Spleen (tissue), 11 donors: ENCODE results near the gene BLTP3A. TPM values are rescaled to one million over a fixed set of nuclear protein-coding genes. Genes with fewer than 3 reads are reported as not detected.
"Not testable (repeated sequence)": the region's sequence is repeated elsewhere in the genome, so short reads cannot be mapped to it uniquely, and the experiment has no call there.

Source experiments
- DNase-seq: peaks from one replicate; pipeline ENCODE4 v3.0.0-alpha.2; 2020
- H3K27ac ChIP-seq, 8 donors: fragments of 200-600 bp; sonication (generic) in 7 of 8; 1 replicate in 4 of 8; 2 replicates in 4 of 8; pipeline versions ENCODE4 v1.5.0 to v1.8.0; 2016 to 2021; ENCODE audit warnings: inconsistent platforms in 4 of 8, mild to moderate bottlenecking in 4 of 8, moderate library complexity in 1 of 8
- H3K27me3 ChIP-seq, 7 donors: fragments of 200-600 bp; sonication (generic) in 6 of 7; replicated peaks in 1 of 7; 1 replicate in 4 of 7; 2 replicates in 3 of 7; pipeline versions ENCODE4 v1.5.0 to v1.8.0; 2016 to 2021; ENCODE audit warnings: inconsistent platforms in 3 of 7, mild to moderate bottlenecking in 1 of 7
- H3K36me3 ChIP-seq, 6 donors: fragments of 200-600 bp; sonication (generic) in 5 of 6; 1 replicate in 4 of 6; 2 replicates in 2 of 6; pipeline versions ENCODE4 v1.5.0 to v1.8.0; 2016 to 2021; ENCODE audit warnings: inconsistent platforms in 2 of 6
- H3K4me1 ChIP-seq, 6 donors: fragments of 200-600 bp; sonication (generic) in 5 of 6; 1 replicate in 3 of 6; 2 replicates in 3 of 6; pipeline versions ENCODE4 v1.5.0 to v1.8.0; 2016 to 2021; ENCODE audit warnings: inconsistent platforms in 3 of 6
- H3K4me3 ChIP-seq, 8 donors: fragments of 200-600 bp; sonication (generic) in 7 of 8; 1 replicate in 4 of 8; 2 replicates in 4 of 8; pipeline versions ENCODE4 v1.5.0 to v1.8.0; 2016 to 2021; ENCODE audit warnings: inconsistent platforms in 4 of 8, mild to moderate bottlenecking in 4 of 8, moderate library complexity in 2 of 8
- H3K9me3 ChIP-seq, 8 donors: fragments of 200-600 bp; sonication (generic) in 7 of 8; 1 replicate in 4 of 8; 2 replicates in 4 of 8; pipeline versions ENCODE4 v1.5.0 to v1.8.0; 2016 to 2021; ENCODE audit warnings: inconsistent platforms in 4 of 8
- CTCF ChIP-seq, 11 experiments: fragments of 200-600 bp in 7 of 11; fragments of 450-650 bp in 4 of 11; sonication (generic) in 4 of 11; IDR thresholded peaks in 8 of 11; conservative IDR thresholded peaks in 3 of 11; 1 replicate in 7 of 11; 2 replicates in 4 of 11; pipeline versions ENCODE4 v1.4.0 to v1.8.0; 2016 to 2021; ENCODE audit warnings: antibody characterized with exemption in 11 of 11, inconsistent platforms in 4 of 11, mild to moderate bottlenecking in 1 of 11
- POLR2A ChIP-seq, 3 donors: fragments of 450-650 bp; IDR thresholded peaks; one replicate each; pipeline ENCODE4 v1.5.1; 2017; ENCODE audit warnings: antibody characterized with exemption in 3 of 3, mild to moderate bottlenecking in 1 of 3
- POLR2AphosphoS5 ChIP-seq, 3 donors: sonication (generic); formaldehyde crosslinking; IDR thresholded peaks; one replicate each; pipeline ENCODE4 v1.5.1; 2017; ENCODE audit warnings: antibody characterized with exemption in 3 of 3
- WGBS, 5 donors: extraction: QIAGEN DNeasy Blood & Tissue Kit in 3 of 5; methylation state at CpG; one replicate each; pipeline versions ENCODE4 v1.1.5 to v1.1.7; 2013 to 2018; 5-methylcytosine and 5-hydroxymethylcytosine counted together
- intact Hi-C: fragments of 100-400 bp; cut with DNase I; formaldehyde crosslinking; loops from one replicate; pipeline ENCODE4 v1.15.0; 2023; ENCODE audit warnings: low total_unique reads
- polyA plus RNA-seq, 3 donors: library from polyadenylated mRNA; stranded (reverse); fragments of 200-250 nt; gene quantifications; one replicate each; pipeline ENCODE4 v1.2.1, GENCODE V29; 2013
- total RNA-seq, 7 donors: library from RNA; depleted of rRNA in 3 of 7; stranded (reverse); fragments of >200 nt in 3 of 7; fragmentation: NEBNext Ultra II Directional in 4 of 7; extraction: Animal tissue kit (Norgen Biotek cat#: 25700) in 4 of 7; gene quantifications; one replicate each; pipeline versions ENCODE4 v1.1.0 to v1.2.1, GENCODE V29; 2016 to 2021
- donor health status: healthy with polysubstance abuse.
- donor health status: DM: no; HTN: no; CAD: no; lungs with moderate emphysema.
- donor health status: DM: no; HTN: no; CAD: no.
- donor health status: Bipolar disorder and iron deficiency.
- donor health status: healthy.
- donor health status: DM: no; HTN: no; CAD: no.
- donor health status: DM: yes; HTN: yes; CAD: no.

The BLTP3A gene
- total and polyA plus RNA-seq, 10 donors, result 1.5 to 21.2 (median 15.6) TPM

GRCh38 chr6:34810936-34811632 is 19.2 kb downstream of the BLTP3A start:
- H3K27me3 ChIP-seq, result no peaks in the 10 kb centered on the region
- H3K4me1 ChIP-seq, result peaks cover 0 to 8% (median 0%) of the 10 kb centered on the region in 6 donors
- no peaks in the 10 kb centered on the region for H3K9me3 ChIP-seq
- DNase-seq, result no peak
- H3K27ac ChIP-seq, result no peak overlapping the region
- 61 to 75% (median 64%) methylated on average over 5 of the region's 5 CpGs for WGBS, 5 donors
- intact Hi-C loops, result no loop called here
- no peak overlapping the region for H3K4me3 ChIP-seq
- H3K36me3 ChIP-seq, result no peaks in the 10 kb centered on the region
- TF ChIP-seq CTCF (IDR thresholded peaks at IDR 0.05 in 8 of 11, conservative IDR thresholded peaks at IDR 0.05 in 3 of 11) (no peak), POLR2A (IDR thresholded peaks at IDR 0.05) (no peak), POLR2AphosphoS5 (IDR thresholded peaks at IDR 0.05) (no peak)

- no peak for TF ChIP-seq POLR2A (IDR thresholded peaks at IDR 0.05)
- no peak for TF ChIP-seq POLR2AphosphoS5 (IDR thresholded peaks at IDR 0.05)
- TF ChIP-seq CTCF (IDR thresholded peaks at IDR 0.05 in 8 of 11, conservative IDR thresholded peaks at IDR 0.05 in 3 of 11), result no peak
- no peak overlapping the region for H3K4me3 ChIP-seq
- H3K36me3 ChIP-seq, result no peaks in the 10 kb centered on the region
- intact Hi-C loops, result no loop called here
- 74 to 89% (median 81%) methylated on average over 3 of the region's 3 CpGs for WGBS, 5 donors
- no peak overlapping the region for H3K27ac ChIP-seq
- H3K27me3 ChIP-seq, result no peaks in the 10 kb centered on the region
- H3K4me1 ChIP-seq, result peaks cover 0 to 23% (median 10%) of the 10 kb centered on the region in 6 donors
- H3K9me3 ChIP-seq, result no peaks in the 10 kb centered on the region
- DNase-seq, result no peak
Observed at GRCh38 chr6:34813028-34813713, 21.3 kb downstream of the BLTP3A start.

GRCh38 chr6:34816635-34817301 is 24.9 kb downstream of the BLTP3A start:
- Histone ChIP-seq H3K9me3 (no peaks in the 10 kb centered on the region), H3K4me3 (no peak overlapping the region), H3K4me1 (peaks cover 0 to 43% (median 21%) of the 10 kb centered on the region in 6 donors), H3K36me3 (peaks cover 0 to 5% (median 3%) of the 10 kb centered on the region in 6 donors), H3K27me3 (no peaks in the 10 kb centered on the region), H3K27ac (peak overlapping the region in 4 of 8 donors; percentile 17 to 32 (median 22))
- TF ChIP-seq CTCF (IDR thresholded peaks at IDR 0.05 in 8 of 11, conservative IDR thresholded peaks at IDR 0.05 in 3 of 11) (no peak), POLR2AphosphoS5 (IDR thresholded peaks at IDR 0.05) (no peak), POLR2A (IDR thresholded peaks at IDR 0.05) (no peak)
- DNase-seq, result no peak
- intact Hi-C loops, result no loop called here
- 44 to 59% (median 52%) methylated on average over 5 of the region's 5 CpGs for WGBS, 5 donors

- H3K27ac ChIP-seq, result no peak overlapping the region
- 61 to 80% (median 75%) methylated on average over 1 of the region's 1 CpG for WGBS, 5 donors
- H3K4me1 ChIP-seq, result peaks cover 0 to 43% (median 21%) of the 10 kb centered on the region in 6 donors
- intact Hi-C loops, result no loop called here
- no peak for DNase-seq
- peaks cover 0 to 11% (median 6%) of the 10 kb centered on the region in 6 donors for H3K36me3 ChIP-seq
- H3K9me3 ChIP-seq, result no peaks in the 10 kb centered on the region
- TF ChIP-seq POLR2A (IDR thresholded peaks at IDR 0.05) (no peak), POLR2AphosphoS5 (IDR thresholded peaks at IDR 0.05) (no peak), CTCF (IDR thresholded peaks at IDR 0.05 in 8 of 11, conservative IDR thresholded peaks at IDR 0.05 in 3 of 11) (no peak)
- H3K27me3 ChIP-seq, result no peaks in the 10 kb centered on the region
- no peak overlapping the region for H3K4me3 ChIP-seq
Observed at GRCh38 chr6:34817446-34817845, 25.6 kb downstream of the BLTP3A start.

GRCh38 chr6:34818872-34819570 is 27.1 kb downstream of the BLTP3A start:
- H3K4me3 ChIP-seq, intact Hi-C loops, H3K27me3 ChIP-seq, DNase-seq, H3K9me3 ChIP-seq: not testable (repeated sequence)
- Histone ChIP-seq H3K36me3 (peaks cover 0 to 27% (median 20%) of the 10 kb centered on the region in 6 donors), H3K27ac (peak overlapping the region in 3 of 8 donors; percentile 1 to 50 (median 30)), H3K4me1 (peaks cover 0 to 43% (median 21%) of the 10 kb centered on the region in 6 donors)
- 29 to 83% (median 52%) methylated on average over 1 to 4 of the region's 4 CpGs for WGBS, 5 donors
